NB4 (cell line): Measurements from ENCODE around the gene DDX4.

Experiments
- MYC ChIP-seq: IDR thresholded peaks from 2 replicates; pipeline ENCODE4 v1.6.1; 2011; ENCODE audit warnings: low read depth, low read length
- POLR2A ChIP-seq: IDR thresholded peaks from 2 replicates; pipeline ENCODE4 v1.6.1; 2011; ENCODE audit warnings: mild to moderate bottlenecking; ENCODE audit not compliant: insufficient read length; ENCODE audit errors: extremely low read depth
- TF ChIP-seq, protein P1 (sequence below): IDR thresholded peaks from one replicate; pipeline ENCODE4 v1.5.1; 2012; ENCODE audit warnings: low read depth, low read length

GRCh38 chr5:55700745-55701144, 37.1 kb upstream of the DDX4 start:
- TF ChIP-seq, protein P1, sequence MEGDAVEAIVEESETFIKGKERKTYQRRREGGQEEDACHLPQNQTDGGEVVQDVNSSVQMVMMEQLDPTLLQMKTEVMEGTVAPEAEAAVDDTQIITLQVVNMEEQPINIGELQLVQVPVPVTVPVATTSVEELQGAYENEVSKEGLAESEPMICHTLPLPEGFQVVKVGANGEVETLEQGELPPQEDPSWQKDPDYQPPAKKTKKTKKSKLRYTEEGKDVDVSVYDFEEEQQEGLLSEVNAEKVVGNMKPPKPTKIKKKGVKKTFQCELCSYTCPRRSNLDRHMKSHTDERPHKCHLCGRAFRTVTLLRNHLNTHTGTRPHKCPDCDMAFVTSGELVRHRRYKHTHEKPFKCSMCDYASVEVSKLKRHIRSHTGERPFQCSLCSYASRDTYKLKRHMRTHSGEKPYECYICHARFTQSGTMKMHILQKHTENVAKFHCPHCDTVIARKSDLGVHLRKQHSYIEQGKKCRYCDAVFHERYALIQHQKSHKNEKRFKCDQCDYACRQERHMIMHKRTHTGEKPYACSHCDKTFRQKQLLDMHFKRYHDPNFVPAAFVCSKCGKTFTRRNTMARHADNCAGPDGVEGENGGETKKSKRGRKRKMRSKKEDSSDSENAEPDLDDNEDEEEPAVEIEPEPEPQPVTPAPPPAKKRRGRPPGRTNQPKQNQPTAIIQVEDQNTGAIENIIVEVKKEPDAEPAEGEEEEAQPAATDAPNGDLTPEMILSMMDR: no peak
- TF ChIP-seq MYC: no peak
- no peak for TF ChIP-seq POLR2A
